ENCODE results near the gene RASD1. TPM values are rescaled to one million over a fixed set of nuclear protein-coding genes. Genes with fewer than 3 reads are reported as not detected.

Gene RASD1
- total RNA-seq, 1 experiment from 2014 or later = 0.30 TPM

- ChIA-PET POLR2A (no interaction called here), CTCF (no interaction called here), RAD21 (ENCODE audit: low non-redundant PET in 1 of 2, low total read pairs in 2 of 2, uncharacterized antibody in 2 of 2, unreplicated experiment in 2 of 2) (no interaction called here)
- H3K4me1 ChIP-seq (ENCODE audit: control insufficient read depth in 1 of 2, insufficient read depth in 2 of 2, low read length in 2 of 2) = no peaks in the 10 kb centered on the region
- no peak for ATAC-seq
- no peaks in the 10 kb centered on the region for H3K9me2 ChIP-seq (ENCODE audit: insufficient read depth)
- H3K27me3 ChIP-seq (ENCODE audit: insufficient read depth, low read length) = peaks cover 10% of the 10 kb centered on the region; the same call in 1 of the 2 replicates
- no peaks in the 10 kb centered on the region for H4K20me1 ChIP-seq (ENCODE audit: insufficient read depth)
- no peak overlapping the region for H3K4me2 ChIP-seq (ENCODE audit: low read length)
- no peak overlapping the region for H2AFZ ChIP-seq (ENCODE audit: low read depth, low read length, poor library complexity, severe bottlenecking)
- intact Hi-C loops (cut with micrococcal nuclease) = no loop called here
- no TSS peak for BruUV-seq (replicated peaks)
- H3K9me3 ChIP-seq (ENCODE audit: control insufficient read depth in 1 of 2, insufficient read depth in 1 of 2, low read depth in 1 of 2, low read length in 2 of 2) = no peaks in the 10 kb centered on the region
- H3K9ac ChIP-seq (ENCODE audit: low read length) = no peak overlapping the region
- DNase-seq (ENCODE audit: low read depth, low spot score) = no peak
- H3K27ac ChIP-seq (ENCODE audit: low read depth, low read length) = no peak overlapping the region
- TF ChIP-seq POLR2AphosphoS5 (IDR thresholded peaks at IDR 0.05; ENCODE audit: low read depth, low read length) (no peak), MAX (IDR thresholded peaks at IDR 0.05) (no peak), SIN3A (IDR thresholded peaks at IDR 0.05; ENCODE audit: low read depth) (no peak), SRF (IDR thresholded peaks at IDR 0.05; ENCODE audit: low read depth) (no peak), RAD21 (IDR thresholded peaks at IDR 0.05; ENCODE audit: low read depth) (no peak), EZH2phosphoT487 (IDR thresholded peaks at IDR 0.05; ENCODE audit: borderline replicate concordance) (no peak), FOSL1 (IDR thresholded peaks at IDR 0.05; ENCODE audit: low read depth) (no peak), TCF7L2 (IDR thresholded peaks at IDR 0.05; ENCODE audit: borderline replicate concordance, extremely low read depth, insufficient read depth, insufficient read length) (no peak), ZFX (IDR thresholded peaks at IDR 0.05) (no peak), ZBTB33 (IDR thresholded peaks at IDR 0.05; ENCODE audit: extremely low read depth, insufficient replicate concordance, low read length) (no peak), ATF3 (IDR thresholded peaks at IDR 0.05) (no peak)
- H3K4me3 ChIP-seq (replicated peaks in 1 of 2; ENCODE audit: low read depth in 1 of 2, low read length in 2 of 2) = no peak overlapping the region
- H3K79me2 ChIP-seq (ENCODE audit: insufficient read depth, low read length) = no peaks in the 10 kb centered on the region
- H3K36me3 ChIP-seq (ENCODE audit: control insufficient read depth in 1 of 2, insufficient read depth in 2 of 2, low read length in 2 of 2) = no peaks in the 10 kb centered on the region
Observed at GRCh38 chr17:17454276-17454675, 41.9 kb downstream of the RASD1 start.

Measured in HCT116 (cell line).